Ishikawa (cell line): ENCODE measurements around the gene PALS2.

Experiments
- CEBPB ChIP-seq: IDR thresholded peaks from 2 replicates; pipeline ENCODE4 v1.6.1; 2012
- CREB1 ChIP-seq: IDR thresholded peaks from 2 replicates; pipeline ENCODE4 v1.6.1; 2012; ENCODE audit warnings: low read depth
- EGR1 ChIP-seq: IDR thresholded peaks from 2 replicates; pipeline ENCODE4 v1.6.1; 2012
- EP300 ChIP-seq: IDR thresholded peaks from 2 replicates; pipeline ENCODE4 v1.6.1; 2012; ENCODE audit warnings: borderline replicate concordance
- FOXM1 ChIP-seq: IDR thresholded peaks from 2 replicates; pipeline ENCODE4 v1.6.1; 2012; ENCODE audit warnings: low read depth, borderline replicate concordance
- NFIC ChIP-seq: IDR thresholded peaks from 2 replicates; pipeline ENCODE4 v1.6.1; 2012
- RAD21 ChIP-seq: IDR thresholded peaks from 2 replicates; pipeline ENCODE4 v1.6.1; 2012; ENCODE audit warnings: low read depth
- TCF12 ChIP-seq: IDR thresholded peaks from 2 replicates; pipeline ENCODE4 v1.6.1; 2012; ENCODE audit warnings: low read depth
- TEAD4 ChIP-seq: IDR thresholded peaks from 2 replicates; pipeline ENCODE4 v1.6.1; 2012
- YY1 ChIP-seq: IDR thresholded peaks from 2 replicates; pipeline ENCODE4 v1.6.1; 2012; ENCODE audit warnings: low read depth
- TF ChIP-seq, protein P1 (sequence below): IDR thresholded peaks from 2 replicates; pipeline ENCODE4 v1.6.1; 2012
- TF ChIP-seq, protein P2 (sequence below): IDR thresholded peaks from 2 replicates; pipeline ENCODE4 v1.6.1; 2012; ENCODE audit warnings: low read depth, mild to moderate bottlenecking
- TF ChIP-seq, protein P3 (sequence below): IDR thresholded peaks from 2 replicates; pipeline ENCODE4 v1.6.1; 2012

DNA sequence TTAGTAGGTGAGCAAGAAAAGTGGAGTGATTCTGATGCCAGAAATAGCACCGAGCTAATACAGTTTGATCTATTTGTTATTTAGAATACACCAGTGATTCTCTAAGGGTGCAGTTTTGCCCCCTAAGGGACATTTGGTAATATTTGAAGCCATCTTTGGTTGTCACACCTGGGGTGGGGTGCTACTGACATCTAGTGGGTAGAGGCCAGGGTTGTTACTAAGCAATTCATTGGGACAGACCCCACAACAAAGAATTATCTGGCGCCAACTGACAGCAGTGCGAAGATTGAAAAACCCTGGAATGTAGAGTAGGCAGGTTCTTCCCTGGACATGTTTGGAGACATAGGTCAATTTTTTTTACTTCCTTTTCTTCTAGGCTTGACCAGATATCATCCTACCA, 14.6 kb downstream of the PALS2 start:
- TF ChIP-seq, protein P1, sequence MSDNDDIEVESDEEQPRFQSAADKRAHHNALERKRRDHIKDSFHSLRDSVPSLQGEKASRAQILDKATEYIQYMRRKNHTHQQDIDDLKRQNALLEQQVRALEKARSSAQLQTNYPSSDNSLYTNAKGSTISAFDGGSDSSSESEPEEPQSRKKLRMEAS: no peak
- TF ChIP-seq EP300 (no peak), TCF12 (no peak), EGR1 (no peak), CREB1 (no peak), RAD21 (peak; percentile 45), NFIC (no peak), YY1 (no peak), TEAD4 (no peak), CEBPB (no peak), FOXM1 (no peak)
- TF ChIP-seq, protein P2, sequence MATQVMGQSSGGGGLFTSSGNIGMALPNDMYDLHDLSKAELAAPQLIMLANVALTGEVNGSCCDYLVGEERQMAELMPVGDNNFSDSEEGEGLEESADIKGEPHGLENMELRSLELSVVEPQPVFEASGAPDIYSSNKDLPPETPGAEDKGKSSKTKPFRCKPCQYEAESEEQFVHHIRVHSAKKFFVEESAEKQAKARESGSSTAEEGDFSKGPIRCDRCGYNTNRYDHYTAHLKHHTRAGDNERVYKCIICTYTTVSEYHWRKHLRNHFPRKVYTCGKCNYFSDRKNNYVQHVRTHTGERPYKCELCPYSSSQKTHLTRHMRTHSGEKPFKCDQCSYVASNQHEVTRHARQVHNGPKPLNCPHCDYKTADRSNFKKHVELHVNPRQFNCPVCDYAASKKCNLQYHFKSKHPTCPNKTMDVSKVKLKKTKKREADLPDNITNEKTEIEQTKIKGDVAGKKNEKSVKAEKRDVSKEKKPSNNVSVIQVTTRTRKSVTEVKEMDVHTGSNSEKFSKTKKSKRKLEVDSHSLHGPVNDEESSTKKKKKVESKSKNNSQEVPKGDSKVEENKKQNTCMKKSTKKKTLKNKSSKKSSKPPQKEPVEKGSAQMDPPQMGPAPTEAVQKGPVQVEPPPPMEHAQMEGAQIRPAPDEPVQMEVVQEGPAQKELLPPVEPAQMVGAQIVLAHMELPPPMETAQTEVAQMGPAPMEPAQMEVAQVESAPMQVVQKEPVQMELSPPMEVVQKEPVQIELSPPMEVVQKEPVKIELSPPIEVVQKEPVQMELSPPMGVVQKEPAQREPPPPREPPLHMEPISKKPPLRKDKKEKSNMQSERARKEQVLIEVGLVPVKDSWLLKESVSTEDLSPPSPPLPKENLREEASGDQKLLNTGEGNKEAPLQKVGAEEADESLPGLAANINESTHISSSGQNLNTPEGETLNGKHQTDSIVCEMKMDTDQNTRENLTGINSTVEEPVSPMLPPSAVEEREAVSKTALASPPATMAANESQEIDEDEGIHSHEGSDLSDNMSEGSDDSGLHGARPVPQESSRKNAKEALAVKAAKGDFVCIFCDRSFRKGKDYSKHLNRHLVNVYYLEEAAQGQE: no peak
- TF ChIP-seq, protein P3, sequence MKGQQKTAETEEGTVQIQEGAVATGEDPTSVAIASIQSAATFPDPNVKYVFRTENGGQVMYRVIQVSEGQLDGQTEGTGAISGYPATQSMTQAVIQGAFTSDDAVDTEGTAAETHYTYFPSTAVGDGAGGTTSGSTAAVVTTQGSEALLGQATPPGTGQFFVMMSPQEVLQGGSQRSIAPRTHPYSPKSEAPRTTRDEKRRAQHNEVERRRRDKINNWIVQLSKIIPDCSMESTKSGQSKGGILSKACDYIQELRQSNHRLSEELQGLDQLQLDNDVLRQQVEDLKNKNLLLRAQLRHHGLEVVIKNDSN: no peak
